HEK293 (cell line): ENCODE data around the gene UBE2M.

Experiments used
- CTCF ChIA-PET: fragments of 350-600 bp; formaldehyde crosslinking; extraction: SDS; loops from one replicate; lab custom pipeline; 2021; ENCODE audit warnings: antibody characterized with exemption; lab: Yijun Ruan, JAX
- POLR2A ChIA-PET: fragments of 300-600 bp; formaldehyde crosslinking; extraction: SDS; loops from one replicate; lab custom pipeline; 2020; ENCODE audit warnings: antibody characterized with exemption, inconsistent platforms; lab: Yijun Ruan, JAX
- H3K27ac ChIP-seq: fragments of 200-500 bp; sonication (Bioruptor generic); 2 replicates; pipeline ENCODE4 v1.5.1; 2014; ENCODE audit warnings: low read depth, low read length, control low read depth, inconsistent platforms; ENCODE audit errors: extremely low read depth
- H3K36me3 ChIP-seq, 2 experiments: fragments of 200-500 bp in 1 of 2; sonication (Bioruptor generic) in 1 of 2; 1 replicate in 1 of 2; 2 replicates in 1 of 2; pipeline ENCODE4 v1.5.1; 2014 to 2017; ENCODE audit warnings: inconsistent platforms in 2 of 2, low read length in 2 of 2; ENCODE audit not compliant: control insufficient read depth in 2 of 2, insufficient read depth in 1 of 2
- H3K4me1 ChIP-seq: fragments of 200-500 bp; sonication (Bioruptor generic); 2 replicates; pipeline ENCODE4 v1.5.1; 2014; ENCODE audit warnings: mild to moderate bottlenecking, low read length, inconsistent platforms; ENCODE audit not compliant: control insufficient read depth, insufficient read depth
- H3K4me3 ChIP-seq: 2 replicates; pipeline ENCODE4 v1.5.1; 2011; ENCODE audit warnings: low read depth, mild to moderate bottlenecking, control low read depth, low read length, moderate library complexity
- H3K9me3 ChIP-seq: fragments of 200-500 bp; sonication (Bioruptor generic); 2 replicates; pipeline ENCODE4 v1.5.1; 2014; ENCODE audit warnings: low read depth, low read length, inconsistent platforms; ENCODE audit not compliant: control insufficient read depth, insufficient read depth
- GFI1B ChIP-seq: fragments of 450-650 bp; formaldehyde crosslinking; IDR thresholded peaks from 2 replicates; pipeline ENCODE4 v1.5.1; 2016; ENCODE audit warnings: missing biosample characterization, missing genetic modification characterization
- GLIS1 ChIP-seq: fragments of 450-650 bp; formaldehyde crosslinking; IDR thresholded peaks from 2 replicates; pipeline ENCODE4 v1.5.1; 2016; ENCODE audit warnings: missing biosample characterization, missing genetic modification characterization
- KLF8 ChIP-seq: fragments of 450-650 bp; formaldehyde crosslinking; IDR thresholded peaks from 2 replicates; pipeline ENCODE4 v1.5.1; 2016; ENCODE audit warnings: missing biosample characterization, missing genetic modification characterization
- PRDM2 ChIP-seq: fragments of 450-650 bp; formaldehyde crosslinking; IDR thresholded peaks from 2 replicates; pipeline ENCODE4 v1.5.1; 2016; ENCODE audit warnings: missing biosample characterization, missing genetic modification characterization, borderline replicate concordance
- PRDM6 ChIP-seq: fragments of 450-650 bp; formaldehyde crosslinking; IDR thresholded peaks from 2 replicates; pipeline ENCODE4 v1.5.1; 2017; ENCODE audit warnings: missing biosample characterization, missing genetic modification characterization
- REPIN1 ChIP-seq: fragments of 450-650 bp; formaldehyde crosslinking; IDR thresholded peaks from 2 replicates; pipeline ENCODE4 v1.5.1; 2017; ENCODE audit warnings: missing biosample characterization, missing genetic modification characterization, low read depth
- WT1 ChIP-seq: fragments of 450-650 bp; formaldehyde crosslinking; IDR thresholded peaks from 2 replicates; pipeline ENCODE4 v1.5.1; 2016; ENCODE audit warnings: missing biosample characterization, missing genetic modification characterization
- YY1 ChIP-seq: fragments of 450-650 bp; formaldehyde crosslinking; IDR thresholded peaks from 2 replicates; pipeline ENCODE4 v1.5.1; 2018; ENCODE audit warnings: missing biosample characterization, missing genetic modification characterization
- ZBTB6 ChIP-seq: fragments of 450-650 bp; formaldehyde crosslinking; IDR thresholded peaks from 2 replicates; pipeline ENCODE4 v1.5.1; 2017; ENCODE audit warnings: missing biosample characterization, missing genetic modification characterization
- ZFP3 ChIP-seq: fragments of 450-650 bp; formaldehyde crosslinking; IDR thresholded peaks from 2 replicates; pipeline ENCODE4 v1.5.1; 2016; ENCODE audit warnings: low read depth, missing biosample characterization, missing genetic modification characterization
- ZFP69B ChIP-seq: fragments of 450-650 bp; formaldehyde crosslinking; IDR thresholded peaks from 2 replicates; pipeline ENCODE4 v1.5.1; 2016; ENCODE audit warnings: missing biosample characterization, missing genetic modification characterization
- ZNF155 ChIP-seq: fragments of 450-650 bp; formaldehyde crosslinking; IDR thresholded peaks from 2 replicates; pipeline ENCODE4 v1.5.1; 2016; ENCODE audit warnings: missing biosample characterization, missing genetic modification characterization
- ZNF169 ChIP-seq: fragments of 450-650 bp; formaldehyde crosslinking; IDR thresholded peaks from 2 replicates; pipeline ENCODE4 v1.5.1; 2016; ENCODE audit warnings: missing biosample characterization, missing genetic modification characterization
- ZNF404 ChIP-seq: fragments of 450-650 bp; formaldehyde crosslinking; IDR thresholded peaks from 2 replicates; pipeline ENCODE4 v1.5.1; 2017; ENCODE audit warnings: missing biosample characterization, missing genetic modification characterization
- ZNF488 ChIP-seq: fragments of 450-650 bp; formaldehyde crosslinking; IDR thresholded peaks from 2 replicates; pipeline ENCODE4 v1.5.1; 2016; ENCODE audit warnings: missing biosample characterization, missing genetic modification characterization
- ZNF600 ChIP-seq: fragments of 450-650 bp; formaldehyde crosslinking; IDR thresholded peaks from 2 replicates; pipeline ENCODE4 v1.5.1; 2016; ENCODE audit warnings: missing biosample characterization, missing genetic modification characterization
- ZNF626 ChIP-seq: fragments of 450-650 bp; sonication (Bioruptor Pico); formaldehyde crosslinking; IDR thresholded peaks from 2 replicates; pipeline ENCODE4 v1.5.1; 2018; ENCODE audit warnings: missing biosample characterization, missing genetic modification characterization, inconsistent platforms
- ZNF701 ChIP-seq: fragments of 450-650 bp; formaldehyde crosslinking; IDR thresholded peaks from 2 replicates; pipeline ENCODE4 v1.5.1; 2016; ENCODE audit warnings: missing biosample characterization, missing genetic modification characterization
- ZNF707 ChIP-seq: fragments of 450-650 bp; formaldehyde crosslinking; IDR thresholded peaks from 2 replicates; pipeline ENCODE4 v1.5.1; 2016; ENCODE audit warnings: missing biosample characterization, missing genetic modification characterization

The UBE2M gene

GRCh38 chr19:58513694-58514563 lies 44.5 kb downstream of the UBE2M start:
- ChIA-PET POLR2A (no interaction called here), CTCF (no interaction called here)
- no peak overlapping the region for H3K27ac ChIP-seq
- peaks cover 0 to 27% of the 10 kb centered on the region in 2 experiments; a peak in 1 of 3 replicates for H3K36me3 ChIP-seq
- no peak for TF ChIP-seq ZNF600 (tag by site-specific recombination)
- TF ChIP-seq GLIS1 (tag by site-specific recombination), result no peak
- no peak for TF ChIP-seq ZFP69B (tag by site-specific recombination)
- no peak for TF ChIP-seq ZNF404 (tag by site-specific recombination)
- no peak for TF ChIP-seq ZNF169 (tag by site-specific recombination)
- TF ChIP-seq YY1 (tag by site-specific recombination), result no peak
- TF ChIP-seq ZNF155 (tag by site-specific recombination), result no peak
- no peak for TF ChIP-seq WT1 (tag by site-specific recombination)
- TF ChIP-seq ZNF701, result no peak
- TF ChIP-seq ZNF488, result no peak
- no peak for TF ChIP-seq GFI1B (tag by site-specific recombination)
- no peak for TF ChIP-seq REPIN1 (tag by site-specific recombination)
- TF ChIP-seq PRDM6, result no peak
- TF ChIP-seq ZBTB6 (tag by site-specific recombination), result no peak
- TF ChIP-seq PRDM2 (tag by site-specific recombination), result no peak
- no peak for TF ChIP-seq ZNF707
- TF ChIP-seq KLF8, result no peak
- TF ChIP-seq ZNF626, result no peak
- no peak for TF ChIP-seq ZFP3
- no peak overlapping the region for H3K4me3 ChIP-seq
- H3K9me3 ChIP-seq, result no peaks in the 10 kb centered on the region
- 0 out of 2 replicates have a peak, but pooled peaks cover 6% of the 10 kb centered on the region for H3K4me1 ChIP-seq
